ENCODE data around the gene TMEM121B.
"Not testable (repeated sequence)": the region's sequence is repeated elsewhere in the genome, so short reads cannot be mapped to it uniquely, and the experiment has no call there.

The TMEM121B gene

DNA sequence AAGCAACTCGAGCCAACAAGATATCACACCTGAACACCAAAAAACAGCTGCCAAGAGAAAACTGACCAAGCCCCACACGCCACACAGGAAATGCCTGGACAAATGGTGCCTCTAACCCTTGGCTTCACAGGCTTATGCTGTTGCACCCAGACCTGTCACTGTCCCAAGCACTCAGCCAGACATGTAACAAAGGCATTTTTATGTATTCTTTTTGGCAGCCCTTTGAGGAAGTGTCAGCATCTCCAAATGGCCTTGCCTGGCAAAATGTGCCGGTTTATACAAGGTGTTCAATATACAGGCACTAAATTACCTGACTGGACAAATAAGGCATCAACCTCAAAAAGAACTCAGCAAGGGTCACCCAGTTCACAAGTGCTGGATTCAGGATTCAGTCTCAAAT is 31.8 kb upstream of the TMEM121B start:
- TF ChIP-seq, protein P1, sequence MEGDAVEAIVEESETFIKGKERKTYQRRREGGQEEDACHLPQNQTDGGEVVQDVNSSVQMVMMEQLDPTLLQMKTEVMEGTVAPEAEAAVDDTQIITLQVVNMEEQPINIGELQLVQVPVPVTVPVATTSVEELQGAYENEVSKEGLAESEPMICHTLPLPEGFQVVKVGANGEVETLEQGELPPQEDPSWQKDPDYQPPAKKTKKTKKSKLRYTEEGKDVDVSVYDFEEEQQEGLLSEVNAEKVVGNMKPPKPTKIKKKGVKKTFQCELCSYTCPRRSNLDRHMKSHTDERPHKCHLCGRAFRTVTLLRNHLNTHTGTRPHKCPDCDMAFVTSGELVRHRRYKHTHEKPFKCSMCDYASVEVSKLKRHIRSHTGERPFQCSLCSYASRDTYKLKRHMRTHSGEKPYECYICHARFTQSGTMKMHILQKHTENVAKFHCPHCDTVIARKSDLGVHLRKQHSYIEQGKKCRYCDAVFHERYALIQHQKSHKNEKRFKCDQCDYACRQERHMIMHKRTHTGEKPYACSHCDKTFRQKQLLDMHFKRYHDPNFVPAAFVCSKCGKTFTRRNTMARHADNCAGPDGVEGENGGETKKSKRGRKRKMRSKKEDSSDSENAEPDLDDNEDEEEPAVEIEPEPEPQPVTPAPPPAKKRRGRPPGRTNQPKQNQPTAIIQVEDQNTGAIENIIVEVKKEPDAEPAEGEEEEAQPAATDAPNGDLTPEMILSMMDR (IDR thresholded peaks at IDR 0.05): no peak
- no peak overlapping the region for H3K4me3 ChIP-seq
- H3K4me1 ChIP-seq: peaks cover 0 to 28% (median 16%) of the 10 kb centered on the region in 4 donors
- intact Hi-C loops (cut with DNase I; ENCODE audit: low total_unique reads): no loop called here
- H3K36me3 ChIP-seq: peaks cover 0 to 16% (median 11%) of the 10 kb centered on the region in 3 donors
- no peaks in the 10 kb centered on the region for H3K27me3 ChIP-seq
- no peak for DNase-seq
- H3K27ac ChIP-seq: no peak overlapping the region
- no peaks in the 10 kb centered on the region for H3K9me3 ChIP-seq

DNA sequence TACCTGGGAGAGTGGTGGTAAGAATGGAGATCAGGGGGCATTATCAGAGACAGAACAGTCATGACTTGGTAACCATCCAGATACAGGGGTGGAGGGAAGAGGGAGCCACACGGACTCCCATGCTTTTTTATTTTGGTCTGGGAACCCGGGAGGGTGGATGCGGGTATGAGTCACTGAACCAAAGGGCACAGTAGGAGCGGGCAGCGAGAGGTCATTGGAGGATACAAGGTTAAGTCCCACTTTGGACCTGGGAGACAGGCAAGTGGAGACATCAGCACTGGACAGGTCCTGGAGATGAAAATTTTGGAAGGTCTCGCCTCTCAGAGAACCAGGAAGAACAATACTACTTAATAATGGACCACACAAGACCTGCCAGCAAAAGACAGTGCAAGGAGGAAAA is 31.2 kb upstream of the TMEM121B start:
- no peak for DNase-seq
- TF ChIP-seq, protein P1 (IDR thresholded peaks at IDR 0.05): no peak
- Histone ChIP-seq H3K27ac (no peak overlapping the region), H3K9me3 (no peaks in the 10 kb centered on the region), H3K4me3 (no peak overlapping the region), H3K4me1 (peaks cover 0 to 22% (median 11%) of the 10 kb centered on the region in 4 donors), H3K36me3 (peaks cover 0 to 22% (median 18%) of the 10 kb centered on the region in 3 donors), H3K27me3 (no peaks in the 10 kb centered on the region)
- intact Hi-C loops (cut with DNase I; ENCODE audit: low total_unique reads): no loop called here

DNA sequence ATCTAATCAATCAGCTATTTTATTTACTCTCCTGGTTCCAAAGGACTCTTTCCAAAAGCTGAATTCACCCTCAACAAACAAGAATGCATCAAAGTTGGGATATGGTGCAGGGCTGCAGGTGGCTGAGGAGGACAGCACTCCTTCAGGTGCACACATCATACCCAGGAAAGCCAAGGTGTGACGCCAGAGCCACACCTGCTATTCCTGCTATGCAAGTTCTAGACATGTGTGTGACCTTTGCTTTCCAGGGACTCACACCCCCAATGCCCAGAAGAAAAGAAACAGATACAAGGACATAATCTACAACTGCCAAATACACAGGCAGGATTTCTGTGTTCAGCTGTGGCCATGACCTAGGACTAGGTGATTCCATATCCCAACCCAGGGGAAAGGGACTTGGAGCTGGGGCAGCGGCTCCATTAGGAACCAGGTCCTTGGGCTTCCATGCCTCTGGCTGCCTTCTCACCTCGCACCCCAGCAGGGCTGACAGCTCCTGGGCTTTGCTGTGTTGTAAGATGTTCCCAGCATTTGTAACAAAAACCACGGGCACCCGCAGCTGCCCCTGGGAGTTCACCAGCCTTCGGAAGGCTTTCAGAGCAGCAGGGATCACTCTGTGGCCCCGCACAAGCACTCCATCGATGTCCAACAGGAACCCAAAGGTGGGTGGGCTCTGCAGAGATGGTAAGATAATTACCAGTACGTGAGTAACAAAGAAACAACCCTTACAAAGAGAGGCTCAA is 28.1 kb upstream of the TMEM121B start:
- H3K27ac ChIP-seq: no peak overlapping the region
- H3K4me3 ChIP-seq: no peak overlapping the region
- peak in 1 of 2 donors; percentile 19 for DNase-seq
- H3K4me1 ChIP-seq: peaks cover 0 to 9% (median 0%) of the 10 kb centered on the region in 4 donors
- TF ChIP-seq, protein P1 (IDR thresholded peaks at IDR 0.05): no peak
- H3K9me3 ChIP-seq: no peaks in the 10 kb centered on the region
- H3K27me3 ChIP-seq: no peaks in the 10 kb centered on the region
- intact Hi-C loops (cut with DNase I; ENCODE audit: low total_unique reads): no loop called here
- peaks cover 0 to 42% (median 30%) of the 10 kb centered on the region in 3 donors for H3K36me3 ChIP-seq

DNA sequence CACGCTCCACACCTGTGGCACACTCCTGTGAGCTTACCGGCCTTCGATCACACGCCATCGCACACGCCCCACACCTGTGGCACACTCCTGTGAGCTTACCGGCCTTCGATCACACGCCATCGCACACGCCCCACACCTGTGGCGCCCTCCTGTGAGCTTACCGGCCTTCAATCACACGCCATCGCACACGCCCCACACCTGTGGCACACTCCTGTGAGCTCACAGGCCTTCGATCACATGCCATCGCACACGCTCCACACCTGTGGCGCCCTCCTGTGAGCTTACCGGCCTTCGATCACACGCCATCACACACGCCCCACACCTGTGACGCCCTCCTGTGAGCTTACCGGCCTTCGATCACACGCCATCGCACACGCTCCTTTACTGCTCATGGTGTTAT is 26.3 kb upstream of the TMEM121B start:
- H3K27me3 ChIP-seq; H3K9me3 ChIP-seq; H3K4me3 ChIP-seq; H3K4me1 ChIP-seq; intact Hi-C loops (cut with DNase I; ENCODE audit: low total_unique reads); H3K27ac ChIP-seq: not testable (repeated sequence)
- peak in 1 of 2 donors; percentile 20 for DNase-seq
- peaks cover 11 to 60% (median 47%) of the 10 kb centered on the region in 3 donors for H3K36me3 ChIP-seq

DNA sequence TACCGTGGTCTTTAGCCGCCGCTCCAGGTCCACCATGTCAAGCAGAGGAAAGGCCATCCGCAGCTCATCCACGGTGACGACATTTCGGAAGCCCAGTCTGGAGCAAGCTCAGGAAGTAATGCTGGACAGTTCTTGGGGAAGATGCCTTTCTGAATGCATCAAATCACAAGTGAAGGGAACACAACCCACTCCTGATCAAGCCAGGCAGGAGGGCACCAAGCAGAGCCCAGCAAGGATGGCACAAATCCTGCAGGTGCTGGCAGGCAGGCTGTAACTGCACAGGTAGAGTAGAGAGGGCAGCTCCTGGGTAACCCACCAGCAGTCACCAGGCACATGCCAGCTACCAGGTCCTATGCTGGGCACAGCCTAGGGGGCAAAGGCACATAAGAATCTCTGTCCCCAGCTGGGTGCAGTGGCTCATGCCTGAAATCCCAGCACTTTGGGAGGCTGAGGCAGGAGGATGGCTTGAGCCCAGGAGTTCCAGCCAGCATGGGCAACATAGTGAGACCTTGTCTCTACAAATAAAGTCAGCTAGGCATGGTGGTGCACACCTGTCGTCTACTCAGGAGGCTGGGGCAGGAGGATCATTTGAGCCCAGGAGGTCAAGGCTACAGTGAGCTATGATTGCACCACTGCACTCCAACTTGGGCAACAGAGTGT is 24.0 kb upstream of the TMEM121B start:
- Histone ChIP-seq H3K4me3 (no peak overlapping the region), H3K27me3 (no peaks in the 10 kb centered on the region), H3K4me1 (no peaks in the 10 kb centered on the region), H3K9me3 (no peaks in the 10 kb centered on the region), H3K27ac (no peak overlapping the region), H3K36me3 (peaks cover 26 to 83% (median 59%) of the 10 kb centered on the region in 3 donors)
- TF ChIP-seq, protein P1 (IDR thresholded peaks at IDR 0.05): no peak
- intact Hi-C loops (cut with DNase I; ENCODE audit: low total_unique reads): no loop called here
- peak in 1 of 2 donors; percentile 37 for DNase-seq

DNA sequence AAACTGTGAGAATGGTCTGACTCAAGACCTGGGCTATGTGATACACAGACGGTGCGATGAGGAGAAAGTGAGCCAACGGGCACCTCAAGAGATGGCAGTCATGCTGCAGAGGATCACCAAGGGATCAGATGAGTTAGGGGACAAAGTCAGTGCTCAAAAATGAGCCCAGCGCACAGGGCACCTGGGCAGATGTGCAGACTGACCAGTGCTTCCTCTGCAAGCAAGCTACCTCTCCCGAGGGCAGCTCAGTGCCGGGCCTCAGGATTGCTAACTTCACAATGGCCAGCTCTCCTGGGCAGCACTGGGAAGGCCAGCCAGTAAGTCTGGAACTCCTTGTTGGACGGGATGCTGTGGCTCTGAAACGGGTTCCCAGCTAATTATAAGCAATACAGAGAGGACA is 22.7 kb upstream of the TMEM121B start:
- no peak overlapping the region for H3K4me3 ChIP-seq
- H3K27me3 ChIP-seq: no peaks in the 10 kb centered on the region
- H3K9me3 ChIP-seq: no peaks in the 10 kb centered on the region
- H3K36me3 ChIP-seq: peaks cover 26 to 89% (median 64%) of the 10 kb centered on the region in 3 donors
- peak in 1 of 2 donors; percentile 31 for DNase-seq
- no peaks in the 10 kb centered on the region for H3K4me1 ChIP-seq
- H3K27ac ChIP-seq: no peak overlapping the region
- intact Hi-C loops (cut with DNase I; ENCODE audit: low total_unique reads): no loop called here
- TF ChIP-seq, protein P1 (IDR thresholded peaks at IDR 0.05): no peak
